MCF 10A (cell line): Measurements from ENCODE around the gene SLC35F4. TPM values are rescaled to one million over a fixed set of nuclear protein-coding genes. Genes with fewer than 3 reads are reported as not detected.

Experiments
- BruUV-seq: library from RNA; stranded (reverse); fragments of 400-500 nt; replicated peaks from 2 replicates; lab custom pipeline; 2021; lab: Mats Ljungman, UMichigan
- CTCF ChIA-PET: fragments of 300-600 bp; sonication (Branson Sonifier 250); formaldehyde crosslinking; extraction: SDS; loops from one replicate; lab custom pipeline; 2021; ENCODE audit warnings: antibody characterized with exemption, inconsistent platforms; lab: Yijun Ruan, JAX
- POLR2A ChIA-PET: fragments of 300-600, 350-650 bp; sonication (Branson Sonifier 250); formaldehyde crosslinking; extraction: SDS; loops from one replicate; lab custom pipeline; 2020; ENCODE audit warnings: antibody characterized with exemption, inconsistent platforms; lab: Yijun Ruan, JAX
- DNase-seq: peaks from one replicate; pipeline ENCODE4 v3.0.0-alpha.2; 2018; ENCODE audit not compliant: unreplicated experiment
- H3K27ac Mint-ChIP-seq: one replicate; pipeline ENCODE4 v1.8.0; 2022; ENCODE audit warnings: mild to moderate bottlenecking, low read depth, mixed read lengths; ENCODE audit not compliant: unreplicated experiment
- H3K27me3 Mint-ChIP-seq: one replicate; pipeline ENCODE4 v1.8.0; 2022; ENCODE audit warnings: mixed read lengths; ENCODE audit not compliant: insufficient read depth, unreplicated experiment
- H3K36me3 Mint-ChIP-seq: one replicate; pipeline ENCODE4 v1.8.0; 2022; ENCODE audit warnings: mild to moderate bottlenecking, moderate library complexity, mixed read lengths; ENCODE audit not compliant: insufficient read depth, unreplicated experiment
- H3K4me1 Mint-ChIP-seq: one replicate; pipeline ENCODE4 v1.8.0; 2022; ENCODE audit warnings: mixed read lengths; ENCODE audit not compliant: insufficient read depth, unreplicated experiment
- H3K4me3 Mint-ChIP-seq: one replicate; pipeline ENCODE4 v1.8.0; 2022; ENCODE audit warnings: mild to moderate bottlenecking, moderate library complexity, mixed read lengths; ENCODE audit not compliant: unreplicated experiment
- H3K9me3 Mint-ChIP-seq: one replicate; pipeline ENCODE4 v1.8.0; 2022; ENCODE audit warnings: mixed read lengths; ENCODE audit not compliant: unreplicated experiment
- CTCF ChIP-seq: fragments of 200-600 bp; IDR thresholded peaks from one replicate; pipeline ENCODE4 v1.8.0; 2022; ENCODE audit warnings: antibody characterized with exemption, mild to moderate bottlenecking; ENCODE audit not compliant: unreplicated experiment
- intact Hi-C: fragments of 100-400 bp; cut with micrococcal nuclease; formaldehyde crosslinking; loops from 2 replicates; pipeline ENCODE4 v1.14.1; 2022
- total RNA-seq: library from RNA; stranded (reverse); gene quantifications from 2 replicates; pipeline ENCODE4 v1.2.3, GENCODE V29; 2022

Gene SLC35F4
- total RNA-seq, 1 experiment from 2014 or later, result not detected

GRCh38 chr14:57822081-57822480 lies 43.8 kb downstream of the SLC35F4 start:
- H3K4me3 Mint-ChIP-seq, result no peak overlapping the region
- ChIA-PET CTCF (no interaction called here), POLR2A (interaction anchor here (1.0 to 3.3 kb wide), 3 partner anchors 11 to 14 kb away, joined by 3 to 12 read pairs (median 10); no protein-coding TSS in a partner anchor)
- peak; percentile 62 for DNase-seq
- no TSS peak for BruUV-seq
- H3K36me3 Mint-ChIP-seq, result no peaks in the 10 kb centered on the region
- peaks cover 17% of the 10 kb centered on the region for H3K4me1 Mint-ChIP-seq
- no peaks in the 10 kb centered on the region for H3K27me3 Mint-ChIP-seq
- no peak for TF ChIP-seq CTCF
- H3K9me3 Mint-ChIP-seq, result peaks cover 12% of the 10 kb centered on the region
- intact Hi-C loops, result no loop called here
- no peak overlapping the region for H3K27ac Mint-ChIP-seq

- no peak for DNase-seq
- ChIA-PET POLR2A (interaction anchor here (0.8 kb wide), 1 partner anchor 18 kb away, joined by 4 read pairs; no protein-coding TSS in a partner anchor), CTCF (no interaction called here)
- peaks cover 25% of the 10 kb centered on the region for H3K4me1 Mint-ChIP-seq
- H3K27ac Mint-ChIP-seq, result no peak overlapping the region
- H3K4me3 Mint-ChIP-seq, result no peak overlapping the region
- TF ChIP-seq CTCF, result no peak
- no TSS peak for BruUV-seq
- H3K9me3 Mint-ChIP-seq, result peaks cover 12% of the 10 kb centered on the region
- H3K36me3 Mint-ChIP-seq, result no peaks in the 10 kb centered on the region
- intact Hi-C loops, result no loop called here
- no peaks in the 10 kb centered on the region for H3K27me3 Mint-ChIP-seq
Observed at GRCh38 chr14:57820581-57820980, 45.3 kb downstream of the SLC35F4 start.

GRCh38 chr14:57818511-57818910 lies 47.4 kb downstream of the SLC35F4 start:
- H3K4me1 Mint-ChIP-seq, result peaks cover 25% of the 10 kb centered on the region
- no TSS peak for BruUV-seq
- no peak overlapping the region for H3K27ac Mint-ChIP-seq
- ChIA-PET CTCF (no interaction called here), POLR2A (no interaction called here)
- DNase-seq, result no peak
- no peaks in the 10 kb centered on the region for H3K27me3 Mint-ChIP-seq
- no peaks in the 10 kb centered on the region for H3K9me3 Mint-ChIP-seq
- H3K4me3 Mint-ChIP-seq, result no peak overlapping the region
- intact Hi-C loops, result no loop called here
- H3K36me3 Mint-ChIP-seq, result no peaks in the 10 kb centered on the region
- no peak for TF ChIP-seq CTCF

GRCh38 chr14:57816568-57817284 lies 49.2 kb downstream of the SLC35F4 start:
- BruUV-seq, result no TSS peak
- peaks cover 8% of the 10 kb centered on the region for H3K4me1 Mint-ChIP-seq
- CTCF ChIA-PET, result no interaction called here
- no peak overlapping the region for H3K4me3 Mint-ChIP-seq
- no peaks in the 10 kb centered on the region for H3K36me3 Mint-ChIP-seq
- TF ChIP-seq CTCF, result no peak
- H3K27me3 Mint-ChIP-seq, result no peaks in the 10 kb centered on the region
- peak; percentile 34 for DNase-seq
- H3K9me3 Mint-ChIP-seq, result no peaks in the 10 kb centered on the region
- intact Hi-C loops, result no loop called here
- POLR2A ChIA-PET, result interaction anchor here (0.5 to 1.6 kb wide), 4 partner anchors 10 to 548 kb away, joined by 3 to 5 read pairs (median 4); partner anchors contain the start of genes AP5M1 and EXOC5
- no peak overlapping the region for H3K27ac Mint-ChIP-seq
